GM18511 (cell line): ENCODE data around the gene RHOB.
"Not testable (repeated sequence)": the region's sequence is repeated elsewhere in the genome, so short reads cannot be mapped to it uniquely, and the experiment has no call there.

Source experiments
- ATAC-seq: cut with Tn5 transposase; IDR thresholded peaks from one replicate; pipeline ENCODE4 v1.9.1; 2021; ENCODE audit warnings: mild to moderate bottlenecking, moderate library complexity; ENCODE audit not compliant: unreplicated experiment

The RHOB gene

DNA sequence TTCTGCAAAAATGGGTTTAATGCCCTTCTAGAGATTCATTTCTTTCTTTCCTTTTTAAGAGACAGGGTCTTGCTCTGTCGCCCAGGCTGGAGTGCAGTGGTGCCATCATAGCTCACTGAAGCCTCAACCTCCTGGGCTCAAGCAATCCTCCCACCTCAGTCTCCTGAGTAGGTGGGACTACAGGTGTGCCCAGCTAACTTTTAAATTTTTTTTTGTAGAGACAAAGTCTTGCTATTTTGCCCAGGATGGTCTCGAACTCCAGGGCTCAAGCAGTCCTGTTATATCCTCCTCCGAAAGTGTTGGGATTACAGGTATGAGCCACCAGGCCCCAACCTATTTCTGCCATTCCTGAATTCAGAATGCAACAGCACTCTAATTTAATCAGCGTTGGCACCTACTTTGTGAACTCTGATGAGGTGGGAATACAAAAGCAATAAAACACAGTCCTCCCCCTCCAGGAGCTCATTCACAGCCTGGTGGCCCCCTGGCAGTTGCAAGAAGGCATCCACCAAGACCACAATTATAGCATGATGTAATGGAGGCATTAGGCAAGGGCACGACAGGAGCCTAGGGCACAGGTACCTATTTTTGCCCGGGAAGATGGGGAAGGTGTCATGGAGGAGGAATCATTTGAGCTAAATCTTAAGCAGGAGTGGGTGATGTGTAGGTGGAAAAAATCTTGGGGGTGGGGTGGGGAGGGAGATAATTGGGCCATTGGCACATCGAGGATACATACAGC, 5.1 kb downstream of the RHOB start:
- no peak for ATAC-seq

DNA sequence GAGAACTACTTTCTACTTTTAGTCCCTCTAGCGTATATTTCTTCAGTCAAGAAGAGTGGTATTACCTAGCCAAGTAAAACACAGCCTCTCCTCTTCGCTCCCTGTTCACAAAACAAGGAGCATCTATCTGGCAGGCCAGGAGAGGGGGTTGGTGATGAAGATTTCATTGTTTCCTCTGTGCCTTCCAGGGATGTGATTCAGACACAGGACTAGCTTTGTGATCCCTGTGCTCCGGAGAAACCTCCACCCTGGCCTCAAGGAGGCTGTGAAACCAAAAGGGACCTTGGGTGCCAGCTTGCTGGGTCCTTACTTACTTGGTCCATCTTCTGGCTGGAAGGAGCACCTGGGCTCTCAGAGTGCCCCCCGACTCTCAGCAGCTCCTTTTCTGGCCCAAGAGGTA, 5.7 kb downstream of the RHOB start:
- no peak for ATAC-seq

DNA sequence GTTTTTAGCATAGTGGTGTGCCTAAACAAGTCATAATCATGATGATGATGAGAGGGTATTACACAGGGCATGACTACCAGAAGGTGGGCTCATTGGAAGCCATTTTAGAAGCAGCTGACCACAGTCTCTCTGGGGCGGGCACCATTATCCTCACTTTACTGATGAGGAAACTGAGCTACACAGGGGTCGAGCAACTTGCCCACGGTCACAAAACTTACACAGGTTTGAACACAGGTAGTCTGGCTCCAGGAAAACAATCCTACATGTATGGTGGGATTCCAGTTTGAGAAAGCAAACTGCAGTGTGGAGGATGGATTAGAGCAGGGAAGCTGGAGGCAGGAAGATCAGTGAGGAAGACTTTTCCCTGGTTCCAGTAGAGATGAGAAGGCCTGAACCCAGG, 6.2 kb downstream of the RHOB start:
- ATAC-seq: no peak

DNA sequence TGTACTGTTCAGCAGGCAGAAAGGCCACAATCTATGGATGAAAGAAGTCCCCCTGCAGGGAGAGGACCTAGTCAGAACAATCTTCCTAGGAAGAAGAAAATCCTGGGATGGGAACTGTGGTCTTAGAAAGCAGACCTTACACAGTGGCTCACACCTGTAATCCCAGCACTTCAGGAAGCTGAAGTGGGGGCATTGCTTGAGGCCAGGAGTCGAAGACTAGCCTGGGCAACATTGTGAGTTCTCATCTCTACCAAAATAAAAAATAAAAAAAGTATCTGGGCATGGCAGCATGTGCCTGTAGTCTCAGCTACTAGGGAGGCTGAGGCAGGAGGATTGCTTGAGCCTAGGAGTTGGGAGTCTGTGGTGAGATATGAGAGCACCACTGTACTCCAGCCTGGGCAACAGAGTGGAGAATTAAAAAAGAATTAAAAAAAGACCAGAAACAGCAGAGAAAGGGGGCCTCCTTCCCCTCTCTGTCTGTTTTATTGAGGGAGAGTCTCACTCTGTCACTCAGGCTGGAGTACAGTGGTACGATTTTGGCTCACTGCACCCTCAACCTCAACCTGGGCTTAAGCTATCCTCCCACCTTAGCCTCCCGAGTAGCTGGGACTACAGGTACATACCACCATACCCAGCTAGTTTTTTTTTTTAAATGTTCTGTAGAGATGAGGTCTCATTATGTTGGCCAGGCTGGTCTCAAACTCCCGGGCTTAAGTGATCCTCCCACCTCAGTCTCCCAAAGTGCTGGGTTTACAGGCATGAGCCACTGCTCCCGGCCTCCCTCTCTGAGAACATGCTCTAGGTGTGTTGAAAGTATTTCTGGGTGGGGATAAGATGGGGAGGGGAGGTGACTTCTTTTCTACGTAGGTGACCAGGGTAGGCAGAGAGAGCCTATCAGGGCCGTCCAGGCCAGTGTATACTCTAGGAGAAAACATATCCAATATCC, 7.4 kb downstream of the RHOB start:
- no peak for ATAC-seq

DNA sequence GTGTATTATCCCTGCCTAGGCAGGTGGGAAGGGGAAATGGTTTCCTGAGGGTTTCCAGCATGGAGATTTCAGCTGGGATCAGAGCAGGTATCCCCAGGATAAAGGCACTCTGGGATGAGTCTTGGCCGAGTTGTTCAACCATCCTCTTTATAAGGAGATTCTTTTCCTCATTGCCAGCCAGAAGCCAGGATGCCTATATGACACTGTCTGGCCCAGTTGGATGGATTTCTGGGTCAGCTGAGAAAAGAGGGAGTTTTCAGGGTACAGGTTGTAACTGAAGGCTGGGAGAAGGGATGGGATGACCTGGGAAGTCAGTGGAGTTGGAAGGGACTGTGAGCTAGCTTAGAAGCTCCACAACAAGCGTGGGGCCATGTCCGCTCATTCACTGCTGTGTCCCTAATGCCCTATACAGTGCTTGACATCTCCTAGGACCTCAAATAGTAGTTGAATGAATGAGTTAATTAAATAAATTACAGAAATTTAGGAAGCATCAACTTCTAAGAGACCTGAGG, 8.3 kb downstream of the RHOB start:
- no peak for ATAC-seq

DNA sequence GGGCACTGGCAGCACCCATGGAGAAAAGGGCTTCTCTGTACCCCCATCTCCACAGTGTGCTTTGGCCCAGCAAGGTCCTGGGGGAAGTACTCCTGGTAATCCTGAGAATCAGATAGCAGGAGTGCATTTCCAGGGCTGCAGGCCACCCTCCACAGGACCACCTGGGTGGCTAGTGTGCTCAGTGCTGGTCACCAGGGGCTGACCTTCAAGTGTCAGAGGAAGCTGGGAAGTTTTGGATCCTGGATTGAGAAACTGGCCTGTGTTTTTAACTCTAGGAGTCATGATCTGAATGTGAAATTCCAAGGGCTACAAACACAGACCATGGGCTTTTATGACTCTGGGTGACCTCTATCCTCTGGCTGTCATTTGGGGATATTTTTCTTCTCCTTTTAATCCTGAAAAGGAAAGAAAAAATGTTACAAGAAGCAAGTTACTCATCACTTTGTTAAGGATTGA, 9.3 kb downstream of the RHOB start:
- no peak for ATAC-seq

DNA sequence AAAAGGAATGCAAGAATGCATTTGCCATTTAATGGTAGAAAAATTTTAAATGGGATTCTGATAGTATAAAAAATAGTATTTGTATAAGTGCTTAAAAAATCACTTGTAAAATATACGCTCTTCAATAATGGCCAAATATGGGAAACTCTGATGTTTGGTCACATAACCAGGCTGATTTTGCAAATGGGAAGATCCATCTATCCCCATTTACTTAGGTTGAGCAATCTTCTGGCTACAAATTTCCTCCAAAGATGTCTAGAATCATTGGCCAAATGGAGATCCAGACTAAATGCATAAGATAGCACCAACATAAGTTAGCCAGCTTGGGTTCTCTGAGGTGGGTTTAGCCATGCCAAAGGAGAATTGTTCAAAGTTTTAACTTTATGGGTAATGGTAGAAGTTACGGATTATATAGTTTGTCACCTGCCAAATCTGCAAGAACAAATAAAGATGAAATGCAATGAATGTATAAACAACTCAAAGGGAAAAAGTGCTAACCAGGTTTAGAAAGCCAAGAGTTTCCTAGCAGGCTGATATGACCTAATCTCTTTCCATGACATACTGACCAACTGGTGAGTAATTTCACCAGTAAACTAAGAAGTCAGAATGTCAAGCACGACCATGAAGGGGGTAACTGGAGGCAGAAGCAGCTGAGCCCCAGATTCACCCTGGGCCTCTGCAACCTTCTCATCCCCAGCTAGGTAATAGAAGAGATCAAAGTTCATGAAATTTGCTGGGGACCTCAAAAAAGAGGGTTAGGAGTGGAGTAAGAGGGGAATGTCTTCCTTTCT, 10.0 kb downstream of the RHOB start:
- ATAC-seq: peak; percentile 86

DNA sequence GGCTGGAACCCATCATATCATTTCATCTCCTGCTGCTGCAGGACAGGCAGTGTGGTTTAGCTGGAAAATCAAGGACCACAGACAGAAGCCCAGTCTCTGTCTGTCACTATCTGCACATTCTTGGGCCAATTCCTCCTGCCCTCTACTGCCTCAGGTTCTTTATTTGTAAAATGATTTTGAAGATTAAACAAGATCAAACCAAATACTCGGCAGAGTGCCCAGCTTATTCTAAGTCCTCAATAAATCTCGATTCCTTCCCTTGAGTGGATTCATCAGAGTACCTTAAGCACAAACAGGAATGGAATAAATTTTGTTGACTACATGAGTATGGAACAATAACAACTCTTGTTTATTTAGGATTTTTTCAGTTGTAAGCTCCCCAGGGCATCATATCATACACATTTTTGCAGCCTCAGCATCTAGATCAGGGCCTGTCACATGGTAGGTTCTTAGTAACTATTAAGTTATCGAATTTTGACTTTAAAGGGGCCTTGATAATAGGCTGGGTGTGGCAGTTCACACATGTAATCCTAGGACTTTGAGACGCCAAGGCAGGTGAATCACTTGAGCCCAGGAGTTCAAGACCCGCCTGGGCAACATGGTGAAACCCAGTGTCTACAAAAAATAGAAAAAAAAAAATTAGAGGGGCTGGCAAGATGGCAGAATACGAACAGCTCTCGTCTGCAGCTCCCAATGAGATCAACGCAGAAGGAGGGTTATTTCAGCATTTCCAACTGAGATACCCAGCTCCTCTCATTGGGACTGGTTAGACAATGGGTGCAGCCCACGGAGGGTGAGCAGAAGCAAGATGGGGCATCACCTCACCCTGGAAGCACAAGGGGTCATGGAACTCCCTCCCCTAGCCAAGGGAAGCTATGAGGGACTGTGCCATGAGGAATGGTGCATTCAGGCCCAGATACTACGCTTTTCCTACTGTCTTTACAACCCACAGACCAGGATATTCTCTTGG, 11.1 kb downstream of the RHOB start:
- ATAC-seq: no peak

DNA sequence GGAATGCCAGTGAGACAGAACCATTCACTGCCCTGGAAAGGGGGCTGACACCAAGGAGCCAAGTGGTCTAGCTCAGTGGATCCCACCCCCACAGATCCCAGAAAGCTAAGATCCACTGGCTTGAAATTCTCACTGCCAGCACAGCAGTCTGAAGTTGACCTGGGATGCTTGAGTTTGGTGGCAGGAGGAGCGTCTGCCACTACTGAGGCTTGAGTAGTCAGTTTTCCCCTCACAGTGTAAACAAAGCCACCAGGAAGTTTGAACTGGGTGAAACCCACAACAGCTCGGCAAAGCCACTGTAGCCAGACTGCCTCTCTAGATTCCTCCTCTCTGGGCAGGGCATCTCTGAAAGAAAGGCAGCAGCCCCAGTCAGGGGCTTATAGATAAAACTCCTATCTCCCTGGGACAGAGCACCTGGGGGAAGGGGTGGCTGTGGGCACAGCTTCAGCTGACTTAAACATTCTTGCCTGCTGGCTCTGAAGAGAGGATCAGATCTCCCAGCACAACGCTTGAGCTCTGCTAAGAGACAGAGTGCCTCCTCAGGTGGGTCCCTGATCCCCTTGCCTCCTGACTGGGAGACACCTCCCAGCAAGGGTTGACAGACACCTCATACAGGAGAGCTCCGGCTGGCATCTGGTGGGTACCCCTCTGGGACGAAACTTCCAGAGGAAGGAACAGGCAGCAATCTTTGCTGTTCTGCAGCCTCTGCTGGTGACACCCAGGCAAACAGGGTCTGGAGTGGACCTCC, 12.0 kb downstream of the RHOB start:
- ATAC-seq: not testable (repeated sequence)

DNA sequence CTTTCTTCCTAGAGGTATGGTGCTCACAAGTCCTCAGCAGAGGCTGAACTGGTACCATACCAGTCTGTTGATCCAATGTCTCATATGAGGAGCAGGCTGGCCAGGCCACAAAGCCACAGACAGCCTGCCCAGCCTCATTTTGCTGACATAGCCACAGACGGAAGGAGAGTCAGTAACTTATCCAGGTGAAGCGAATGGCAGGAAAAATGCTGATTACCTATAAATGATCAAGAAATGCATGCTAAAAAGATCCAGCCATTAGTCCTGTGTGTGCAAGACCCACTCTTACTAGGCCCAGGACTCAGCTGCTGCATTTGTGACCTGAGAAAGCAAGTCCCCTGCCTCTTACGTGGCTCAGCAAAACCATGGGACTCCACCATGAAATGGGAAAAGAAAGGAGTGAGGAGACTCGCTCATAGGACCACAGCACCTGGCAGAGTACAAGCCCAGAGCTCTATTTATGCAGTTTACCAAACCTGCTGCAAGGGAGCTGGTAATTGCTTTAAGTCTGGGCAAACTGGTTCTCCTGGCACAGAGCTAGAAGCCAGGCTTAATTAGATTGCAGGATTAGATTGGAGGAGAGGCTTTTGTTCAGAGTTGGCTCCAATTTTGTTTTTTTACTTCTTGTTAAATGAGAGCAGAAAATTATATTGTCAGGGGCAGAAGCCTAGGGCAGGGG, 19.0 kb downstream of the RHOB start:
- no peak for ATAC-seq

DNA sequence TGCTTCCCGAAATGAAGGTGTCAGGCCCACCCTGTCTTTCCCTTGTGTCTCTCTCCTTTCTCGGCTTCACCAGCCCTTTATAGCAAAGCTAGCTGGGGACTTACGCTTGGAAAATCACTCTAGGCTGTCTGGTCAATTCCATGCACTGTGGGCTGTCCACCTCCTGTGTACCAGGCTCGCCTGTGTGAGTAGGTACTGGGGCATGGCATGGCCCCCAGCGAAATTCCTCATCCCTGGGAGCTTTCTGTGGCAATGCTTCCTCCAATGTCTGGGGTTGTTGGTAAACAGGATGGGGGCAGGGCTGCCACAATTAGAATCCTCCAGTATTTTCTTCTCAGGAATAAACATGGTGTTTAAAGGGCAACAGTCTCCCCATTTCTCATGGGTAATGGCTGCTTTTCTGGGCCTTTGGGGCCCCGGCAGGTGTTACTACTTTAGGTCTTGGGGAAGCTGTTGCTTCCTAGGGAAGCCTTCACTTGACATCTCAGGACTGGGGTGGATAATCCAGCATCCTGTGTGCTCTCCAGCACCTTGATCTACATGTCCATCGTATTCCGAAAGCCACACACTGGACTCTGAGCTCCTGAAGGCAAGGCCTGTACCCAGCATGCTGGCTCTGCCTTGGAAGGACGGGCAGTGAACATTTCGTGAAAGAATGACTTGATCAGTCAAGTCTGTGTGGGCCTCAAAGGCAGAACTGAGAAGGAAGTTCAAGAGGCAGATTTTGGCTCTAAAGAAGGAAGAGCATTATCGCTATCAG, 21.1 kb downstream of the RHOB start:
- ATAC-seq: no peak

DNA sequence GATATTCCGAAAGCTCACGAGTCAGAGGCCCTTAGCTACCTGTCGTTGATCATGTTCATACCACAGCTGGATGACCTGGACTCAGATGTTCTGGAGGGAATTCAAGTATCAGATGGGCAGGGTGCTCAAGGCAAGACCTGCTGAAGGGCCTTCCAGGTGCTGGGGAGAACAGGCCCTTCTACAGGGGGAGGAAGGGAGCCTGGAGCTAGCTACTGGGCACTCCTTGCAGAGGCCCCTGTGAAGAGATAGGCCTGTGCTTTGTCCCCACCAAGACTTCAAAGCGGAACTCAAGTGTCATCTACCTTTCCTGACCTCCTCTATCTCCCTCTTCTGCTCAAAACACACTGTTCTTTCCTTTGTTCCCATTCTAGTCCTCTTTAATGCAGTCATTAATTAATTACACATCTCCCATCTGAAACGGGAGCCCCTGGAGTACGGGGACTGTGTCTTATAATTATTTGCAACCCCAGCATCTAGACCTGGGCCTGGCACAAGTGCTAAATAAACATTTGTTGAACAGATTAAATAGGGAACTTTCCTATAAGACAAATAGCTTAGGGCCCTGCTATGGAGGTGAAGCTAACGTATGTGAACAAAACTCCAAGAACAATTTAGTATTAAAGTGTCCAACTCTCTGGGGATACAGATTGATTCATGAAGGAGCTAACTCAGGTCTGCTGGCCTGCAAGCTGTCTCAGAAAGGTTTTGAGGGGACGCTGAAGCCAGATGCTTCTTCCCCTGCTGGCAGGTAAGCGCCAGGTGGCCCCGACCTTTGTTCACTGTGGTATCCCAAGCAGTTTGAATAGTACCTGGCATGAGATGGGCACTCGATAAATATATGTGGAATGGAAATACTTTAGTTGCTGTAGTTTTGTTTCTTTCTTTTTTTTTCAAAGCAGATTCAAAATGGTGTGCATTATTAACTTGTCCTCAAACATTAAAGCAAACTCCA, 22.0 kb downstream of the RHOB start:
- ATAC-seq: no peak

DNA sequence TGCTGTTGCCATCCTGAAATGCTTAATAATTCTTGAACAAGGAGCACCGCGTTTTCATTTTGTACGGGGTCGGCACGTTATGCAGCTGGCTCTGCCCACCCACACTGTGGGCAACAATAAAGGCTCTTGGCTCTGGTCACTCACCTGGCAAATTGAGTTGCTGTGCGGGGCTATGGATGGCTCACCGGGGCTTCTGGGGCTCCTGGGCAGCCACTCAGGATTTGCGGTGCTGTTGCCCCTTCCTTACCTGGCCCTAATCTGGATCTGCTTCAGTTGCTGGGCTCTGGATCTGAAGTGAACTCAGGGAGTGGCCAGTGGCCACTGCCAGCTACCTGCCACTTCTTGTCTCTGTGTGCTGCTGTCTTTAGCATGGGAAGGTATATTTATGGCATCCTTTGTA, 22.7 kb downstream of the RHOB start:
- ATAC-seq: no peak

DNA sequence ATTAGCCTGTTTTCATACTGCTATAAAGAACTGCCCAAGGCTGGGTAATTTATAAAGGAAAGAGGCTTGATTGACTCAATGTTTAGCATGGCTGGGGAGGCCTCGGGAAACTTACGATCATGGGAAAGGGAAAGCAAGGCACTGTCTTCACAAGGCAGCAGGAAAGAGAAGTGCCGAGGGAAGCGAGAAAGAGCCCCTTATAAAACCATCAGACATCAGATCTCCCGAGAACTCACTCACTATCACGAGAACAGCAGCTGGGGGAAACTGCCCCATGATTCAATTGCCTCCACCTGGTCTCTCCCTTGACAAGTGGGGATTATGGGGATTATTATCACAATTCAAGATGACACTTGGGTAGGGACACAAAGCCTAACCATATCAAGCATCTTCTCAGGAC, 23.3 kb downstream of the RHOB start:
- ATAC-seq: no peak

DNA sequence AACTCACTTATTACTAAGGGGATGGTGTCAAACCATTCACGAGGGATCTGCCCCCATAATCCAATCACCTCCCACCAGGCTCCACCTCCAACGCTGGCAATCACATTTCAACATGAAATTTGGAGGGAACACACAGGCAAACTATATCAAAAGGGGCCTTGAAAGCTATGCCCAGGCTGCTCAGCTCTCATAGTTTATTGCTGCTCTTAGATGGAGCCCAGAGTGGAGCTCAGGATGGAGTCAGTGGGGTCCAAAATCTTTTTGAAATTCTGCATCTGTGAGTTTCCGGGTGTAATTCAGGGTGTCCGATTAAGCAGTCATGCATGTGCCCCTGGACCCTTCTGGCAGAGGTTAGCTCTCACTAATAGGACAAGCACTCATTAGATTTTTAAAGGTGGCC, 24.3 kb downstream of the RHOB start:
- no peak for ATAC-seq

DNA sequence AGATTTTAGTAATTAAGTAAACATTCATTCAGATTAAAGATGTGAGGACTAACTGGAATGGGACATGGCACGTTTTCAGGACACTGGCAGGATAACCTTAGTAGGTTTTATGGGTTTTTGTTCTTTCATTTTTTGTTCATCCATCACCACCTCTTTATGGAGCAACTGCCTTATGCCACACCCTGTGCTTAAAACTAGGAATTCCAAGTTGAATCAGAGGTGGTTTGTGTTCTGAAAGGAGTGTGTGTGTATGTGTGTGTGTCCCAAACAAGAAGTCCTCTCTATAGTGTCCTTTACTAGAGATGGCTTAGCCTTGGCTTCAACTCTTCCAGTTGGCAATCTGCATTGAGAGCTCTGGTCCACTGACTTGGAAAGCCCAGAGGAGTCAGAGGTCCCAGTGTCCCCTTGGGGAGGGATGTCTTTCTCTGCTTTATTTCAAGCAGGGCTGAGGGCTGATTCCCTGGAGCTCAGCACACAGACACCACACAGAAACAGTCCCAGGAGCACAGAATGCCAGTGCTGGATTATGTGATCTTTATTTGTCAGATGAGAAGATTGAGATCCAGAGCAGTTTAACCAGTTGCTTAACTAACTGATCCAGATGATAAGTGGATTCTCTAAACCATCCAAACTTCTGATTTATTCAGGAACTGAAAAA, 25.2 kb downstream of the RHOB start:
- ATAC-seq: no peak
